Measurements from ENCODE around the gene RAX2.

Gene RAX2

GRCh38 chr19:3725640-3726310 lies 46.3 kb downstream of the RAX2 start:
- DNase-seq (ENCODE audit: low spot score) = no peak

DNA sequence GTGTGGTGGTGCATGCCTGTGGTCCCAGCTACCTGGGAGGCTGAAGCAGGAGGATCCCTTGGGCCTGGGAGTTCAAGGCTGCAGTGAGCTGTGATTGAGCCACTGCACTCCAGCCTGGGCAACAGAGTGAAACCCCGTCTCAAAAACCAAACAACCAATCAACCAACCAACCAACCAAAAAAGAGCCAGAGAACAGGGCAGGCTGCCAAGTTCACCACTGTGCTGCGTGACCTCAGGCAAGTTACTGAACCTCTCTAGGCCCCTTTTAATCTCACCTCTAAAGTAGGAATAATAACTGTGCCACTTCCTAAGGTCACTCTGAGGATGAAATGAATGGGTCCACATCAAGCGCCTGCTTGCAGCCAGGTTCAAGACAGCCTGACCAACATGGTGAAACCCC lies 46.9 kb downstream of the RAX2 start:
- DNase-seq (ENCODE audit: low spot score) = no peak

- DNase-seq (ENCODE audit: low spot score) = no peak
These were observed 48.1 kb downstream of the RAX2 start for GRCh38 chr19:3723883-3724282.

DNA sequence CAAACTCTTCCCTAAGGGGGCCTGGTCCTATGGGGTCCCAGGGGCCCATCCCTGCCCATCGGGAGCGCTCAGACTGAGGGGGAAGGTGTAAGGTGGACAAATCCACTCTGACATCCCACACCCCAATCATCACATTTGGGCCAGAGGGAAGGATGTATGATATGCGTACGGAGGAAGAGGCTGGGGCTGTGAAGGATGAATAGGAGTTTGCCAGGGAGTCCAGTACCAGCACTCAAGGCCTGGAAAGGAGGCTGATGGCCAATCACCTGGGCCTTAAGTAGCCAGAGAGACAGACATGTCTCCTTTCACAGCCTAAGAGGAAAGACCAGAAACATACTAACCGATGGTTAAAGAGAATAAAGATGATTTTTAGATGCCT lies 48.9 kb downstream of the RAX2 start:
- DNase-seq (ENCODE audit: low spot score) = no peak

DNA sequence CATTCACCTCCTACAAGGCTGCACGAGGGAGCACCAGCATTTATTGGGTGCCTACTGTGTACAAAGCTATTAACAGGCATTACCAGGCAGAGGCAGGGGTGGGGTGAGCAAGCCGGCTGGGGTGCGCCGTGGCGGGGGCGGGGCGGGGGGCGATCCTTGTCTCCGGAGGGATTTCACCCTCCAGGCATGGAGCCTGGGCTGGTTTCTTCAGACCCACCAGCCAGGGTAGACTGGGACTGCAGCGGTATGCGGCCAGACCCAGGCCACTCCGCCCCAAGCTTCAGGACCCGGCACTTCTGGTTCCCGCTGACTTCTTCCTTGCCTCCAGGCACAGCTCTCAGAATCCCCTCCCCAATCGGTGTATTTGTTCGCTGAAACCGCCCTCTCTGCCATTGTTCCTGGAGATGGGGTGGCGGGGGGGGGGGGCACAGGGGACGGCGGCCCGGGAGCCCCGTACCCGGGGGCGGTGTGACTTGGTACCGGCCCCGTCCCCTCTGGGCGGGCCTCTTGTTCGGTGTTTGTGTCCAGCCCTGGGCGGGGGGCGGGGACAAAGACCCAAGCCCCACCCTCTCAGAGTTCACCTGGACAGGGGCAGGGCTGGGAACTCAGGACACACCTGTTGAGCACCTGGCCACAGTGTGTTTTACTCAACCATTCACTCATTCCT lies 49.5 kb downstream of the RAX2 start:
- no peak for DNase-seq (ENCODE audit: low spot score)

DNA sequence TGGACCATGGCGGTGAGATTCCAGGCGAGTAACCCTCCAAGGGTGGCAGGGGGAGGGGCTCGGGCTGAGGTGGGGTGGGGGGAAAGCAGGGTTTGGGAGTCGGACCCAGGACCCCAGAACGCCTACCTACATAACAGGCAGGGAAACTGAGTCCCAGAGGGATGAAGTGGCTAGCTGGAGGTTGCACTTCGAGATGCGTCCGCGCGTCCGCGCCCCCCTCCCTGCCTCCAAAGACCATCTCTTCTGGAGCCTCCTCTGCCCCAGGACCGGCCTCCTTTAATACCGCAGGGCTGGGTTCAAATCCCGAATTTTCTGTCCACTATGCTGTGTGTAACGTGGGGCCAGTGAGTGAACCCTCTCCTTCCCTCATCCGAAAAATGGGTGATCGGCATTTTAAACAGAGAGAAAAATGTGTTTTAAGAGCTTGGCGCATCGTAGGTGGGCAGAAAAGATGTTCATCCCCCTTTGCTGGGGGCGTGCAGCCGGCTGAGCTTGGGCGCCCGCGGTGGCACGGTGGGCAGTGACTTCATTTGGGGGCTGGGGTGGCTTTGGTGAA lies 50.1 kb downstream of the RAX2 start:
- no peak for DNase-seq (ENCODE audit: low spot score)

- peak; percentile 83 for DNase-seq (ENCODE audit: low spot score)
These were observed 50.7 kb downstream of the RAX2 start for GRCh38 chr19:3721131-3721886.

- DNase-seq (ENCODE audit: low spot score) = no peak
These were observed 51.6 kb downstream of the RAX2 start for GRCh38 chr19:3720349-3720917.

DNA sequence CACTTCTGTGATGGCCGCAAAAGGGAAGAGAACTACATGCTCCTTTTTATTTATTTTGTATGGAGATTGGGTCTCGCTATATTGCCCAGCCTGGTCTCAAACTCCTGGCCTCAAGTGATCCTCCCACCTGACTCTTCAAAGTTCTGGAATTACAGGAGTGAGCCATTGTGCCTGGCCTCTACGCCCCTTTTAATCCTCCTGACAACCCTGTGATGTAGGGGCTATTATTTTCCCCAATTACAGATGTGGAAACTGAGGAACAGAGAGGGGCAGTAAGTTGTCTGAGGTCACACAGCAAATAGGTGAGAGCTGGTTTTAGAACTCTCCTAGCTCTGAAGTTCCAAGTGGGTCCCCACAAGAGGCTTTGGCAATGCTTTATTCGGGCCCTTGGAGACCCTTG lies 52.2 kb downstream of the RAX2 start:
- no peak for DNase-seq (ENCODE audit: low spot score)

Measured in HuH-7 (cell line).